NAMALWA (cell line): Measurements from ENCODE around the gene MED12L.
A peak's percentile ranks its signal among the peaks of the same experiment; 100 is the strongest.
"Not testable (repeated sequence)": the region's sequence is repeated elsewhere in the genome, so short reads cannot be mapped to it uniquely, and the experiment has no call there.

ENCODE experiments used
- DNase-seq: peaks from one replicate; pipeline ENCODE4 v3.0.0-alpha.2; 2015; ENCODE audit warnings: low spot score

The MED12L gene

GRCh38 chr3:151085227-151085888 is at the start of gene MED12L:
Gene MED12L (plus strand): TSS chr3:151085664. CDS start chr3:151086927, 1,263 bp downstream.
- peak; percentile 87 for DNase-seq

GRCh38 chr3:151037746-151038477 is 47.6 kb upstream of the MED12L start:
- no peak for DNase-seq

GRCh38 chr3:151044706-151045105 is 40.8 kb upstream of the MED12L start:
- DNase-seq: no peak

- peak; percentile 56 for DNase-seq
Measured at GRCh38 chr3:151047636-151048035, 37.8 kb upstream of the MED12L start.

GRCh38 chr3:151051533-151051932 is 33.9 kb upstream of the MED12L start:
- DNase-seq: no peak

GRCh38 chr3:151052346-151052745 is 33.1 kb upstream of the MED12L start:
- DNase-seq: no peak

- DNase-seq: no peak
Measured at GRCh38 chr3:151052756-151053155, 32.7 kb upstream of the MED12L start.

GRCh38 chr3:151058740-151059139 is 26.7 kb upstream of the MED12L start:
- DNase-seq: no peak

GRCh38 chr3:151062611-151063010 is 22.9 kb upstream of the MED12L start:
- no peak for DNase-seq

GRCh38 chr3:151067158-151067557 is 18.3 kb upstream of the MED12L start:
- peak; percentile 73 for DNase-seq

- not testable (repeated sequence) for DNase-seq
Measured at GRCh38 chr3:151072842-151073241, 12.6 kb upstream of the MED12L start.

- DNase-seq: no peak
Measured at GRCh38 chr3:151074256-151074655, 11.2 kb upstream of the MED12L start.

GRCh38 chr3:151075869-151076562 is 9.4 kb upstream of the MED12L start:
- DNase-seq: no peak

- DNase-seq: no peak
Measured at GRCh38 chr3:151076626-151077025, 8.8 kb upstream of the MED12L start.

- DNase-seq: not testable (repeated sequence)
Measured at GRCh38 chr3:151081082-151081481, 4.4 kb upstream of the MED12L start.

GRCh38 chr3:151082880-151083838 is 2.3 kb upstream of the MED12L start:
- DNase-seq: no peak

GRCh38 chr3:151084893-151085226 is 604 bp upstream of the MED12L start:
- no peak for DNase-seq

GRCh38 chr3:151085889-151086483 is 522 bp downstream of the MED12L start:
- DNase-seq: peak; percentile 52

- peak; percentile 95 for DNase-seq
Measured at GRCh38 chr3:151086484-151087456, 1.3 kb downstream of the MED12L start.

- peak; percentile 16 for DNase-seq
Measured at GRCh38 chr3:151087648-151088047, 2.2 kb downstream of the MED12L start.
